D341Med (cell line): ENCODE results near the gene CD72.
A peak's percentile ranks its signal among the peaks of the same experiment; 100 is the strongest.
"Not testable (repeated sequence)": the region's sequence is repeated elsewhere in the genome, so short reads cannot be mapped to it uniquely, and the experiment has no call there.

Experiments used
- DNase-seq: peaks from one replicate; pipeline ENCODE4 v3.0.0; 2012; ENCODE audit warnings: low spot score

Gene CD72

GRCh38 chr9:35616681-35617459 lies 1.3 kb downstream of the CD72 start:
- peak; percentile 72 for DNase-seq

GRCh38 chr9:35615981-35616680 lies 2.1 kb downstream of the CD72 start:
- no peak for DNase-seq

- no peak for DNase-seq
Observed at GRCh38 chr9:35612843-35613242, 5.4 kb downstream of the CD72 start.

GRCh38 chr9:35612066-35612465 lies 6.1 kb downstream of the CD72 start:
- not testable (repeated sequence) for DNase-seq

GRCh38 chr9:35611230-35611797 lies 6.9 kb downstream of the CD72 start:
- peak; percentile 65 for DNase-seq

GRCh38 chr9:35609820-35610163 lies 8.4 kb downstream of the CD72 start:
- DNase-seq, result no peak

GRCh38 chr9:35609001-35609819 lies 9.0 kb downstream of the CD72 start:
- no peak for DNase-seq

- no peak for DNase-seq
Observed at GRCh38 chr9:35608221-35608620, 10.0 kb downstream of the CD72 start.

GRCh38 chr9:35606726-35607125 lies 11.5 kb downstream of the CD72 start:
- no peak for DNase-seq

- DNase-seq, result peak; percentile 37
Observed at GRCh38 chr9:35606138-35606504, 12.1 kb downstream of the CD72 start.

GRCh38 chr9:35605351-35606137 lies 12.7 kb downstream of the CD72 start:
- no peak for DNase-seq

- peak; percentile 91 for DNase-seq
Observed at GRCh38 chr9:35604578-35605350, 13.4 kb downstream of the CD72 start, which contains the start of gene TESK1. Gene TESK1 (plus strand): TSS chr9:35605262. CDS start chr9:35605620, 358 bp downstream.

- DNase-seq, result peak; percentile 97
Observed at GRCh38 chr9:35603986-35604577, 14.1 kb downstream of the CD72 start.

- DNase-seq, result peak; percentile 47
Observed at GRCh38 chr9:35603506-35603985, 14.7 kb downstream of the CD72 start.

- DNase-seq, result no peak
Observed at GRCh38 chr9:35599763-35600604, 18.2 kb downstream of the CD72 start.

- DNase-seq, result no peak
Observed at GRCh38 chr9:35598866-35599590, 19.2 kb downstream of the CD72 start.

- not testable (repeated sequence) for DNase-seq
Observed at GRCh38 chr9:35596907-35597306, 21.3 kb downstream of the CD72 start.

- no peak for DNase-seq
Observed at GRCh38 chr9:35594471-35594870, 23.7 kb downstream of the CD72 start.

- DNase-seq, result no peak
Observed at GRCh38 chr9:35593581-35593980, 24.6 kb downstream of the CD72 start.
